HG03469 (cell line): Measurements from ENCODE around the gene ADK.
"Not testable (repeated sequence)": the region's sequence is repeated elsewhere in the genome, so short reads cannot be mapped to it uniquely, and the experiment has no call there.

Experiments
- ATAC-seq: cut with Tn5 transposase; IDR thresholded peaks from one replicate; pipeline ENCODE4 v1.9.1; 2021; ENCODE audit warnings: mild to moderate bottlenecking, moderate library complexity, moderate number of reproducible peaks; ENCODE audit not compliant: unreplicated experiment

Gene ADK

GRCh38 chr10:74525885-74526284 is 374.9 kb downstream of the ADK start:
- no peak for ATAC-seq

GRCh38 chr10:74527611-74528010 is 376.6 kb downstream of the ADK start:
- not testable (repeated sequence) for ATAC-seq

DNA sequence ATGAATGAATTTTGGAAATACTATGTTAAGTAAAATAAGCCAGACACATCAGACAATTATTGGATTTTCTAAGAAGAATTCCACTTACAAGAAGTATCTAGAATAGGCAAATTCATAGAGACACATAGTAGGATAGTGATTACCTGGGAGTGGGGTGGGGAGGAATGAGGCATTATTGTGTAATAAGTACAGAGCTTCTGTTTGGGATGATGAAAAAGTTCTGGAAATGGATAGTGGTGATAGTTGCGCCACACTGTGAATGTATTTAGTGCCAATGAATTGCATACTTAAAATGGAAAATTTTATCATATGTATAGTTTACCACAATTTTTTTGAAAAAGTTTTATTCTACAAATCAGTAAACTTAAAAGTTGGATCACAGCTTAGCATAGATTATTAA is 378.2 kb downstream of the ADK start:
- ATAC-seq, result no peak

DNA sequence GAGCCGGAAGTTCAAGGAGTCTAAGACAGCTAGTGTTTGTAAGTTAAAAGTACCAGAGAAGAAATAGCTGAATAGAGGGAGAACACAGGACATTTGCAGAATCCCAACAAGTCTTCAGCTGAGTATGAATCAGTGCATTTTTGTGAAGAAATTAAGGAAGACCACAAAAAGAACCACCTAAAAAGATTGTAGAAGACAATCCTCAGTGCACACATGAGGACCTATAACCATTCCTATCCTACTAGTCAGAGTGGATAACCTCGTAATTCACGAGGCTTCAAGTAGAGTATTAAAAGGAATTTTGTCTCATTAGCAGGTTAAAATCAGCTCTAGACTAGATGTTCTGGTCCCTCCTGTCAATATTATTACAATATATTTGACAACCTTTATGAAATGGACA is 380.0 kb downstream of the ADK start:
- no peak for ATAC-seq

- ATAC-seq, result no peak
Measured at GRCh38 chr10:74539317-74539716, 388.3 kb downstream of the ADK start.

DNA sequence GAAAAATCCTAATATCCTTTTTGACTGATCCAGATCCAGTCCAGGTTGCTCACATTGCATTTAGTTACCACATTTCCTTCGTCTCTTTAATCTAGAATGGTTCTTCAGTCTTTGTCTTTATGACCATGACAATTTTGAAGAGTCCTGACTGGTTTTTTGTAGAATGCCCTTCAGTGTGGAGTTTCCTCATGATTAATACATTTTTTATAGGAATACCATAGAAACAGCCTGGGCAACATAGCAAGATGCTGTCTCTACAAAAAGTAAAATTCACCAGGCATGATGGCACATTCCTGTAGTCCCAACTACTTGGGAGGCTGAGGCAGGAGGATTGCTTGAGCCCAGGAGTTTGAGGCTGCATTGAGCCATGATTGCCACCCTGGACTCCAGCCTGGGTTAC is 390.4 kb downstream of the ADK start:
- ATAC-seq, result no peak

DNA sequence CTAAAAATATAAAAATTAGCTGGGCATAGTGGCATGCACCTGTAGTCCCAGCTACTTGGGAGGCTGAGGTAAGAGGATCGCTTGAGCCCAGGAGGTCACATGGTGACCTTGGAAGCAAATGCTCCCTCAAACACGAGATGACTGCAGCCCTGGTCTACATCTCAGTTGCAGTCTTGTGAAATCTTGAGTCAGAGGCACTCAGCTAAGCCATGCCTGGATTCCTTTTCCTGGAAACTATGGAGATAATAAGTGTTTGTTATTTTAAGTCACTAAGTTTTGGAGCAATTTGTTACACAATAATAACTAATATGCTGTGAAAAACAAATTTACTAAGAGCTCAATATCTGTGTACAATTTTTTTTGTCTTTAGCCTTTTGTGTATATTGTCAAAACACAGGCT is 391.1 kb downstream of the ADK start:
- no peak for ATAC-seq

GRCh38 chr10:74543276-74543675 is 392.3 kb downstream of the ADK start:
- no peak for ATAC-seq

DNA sequence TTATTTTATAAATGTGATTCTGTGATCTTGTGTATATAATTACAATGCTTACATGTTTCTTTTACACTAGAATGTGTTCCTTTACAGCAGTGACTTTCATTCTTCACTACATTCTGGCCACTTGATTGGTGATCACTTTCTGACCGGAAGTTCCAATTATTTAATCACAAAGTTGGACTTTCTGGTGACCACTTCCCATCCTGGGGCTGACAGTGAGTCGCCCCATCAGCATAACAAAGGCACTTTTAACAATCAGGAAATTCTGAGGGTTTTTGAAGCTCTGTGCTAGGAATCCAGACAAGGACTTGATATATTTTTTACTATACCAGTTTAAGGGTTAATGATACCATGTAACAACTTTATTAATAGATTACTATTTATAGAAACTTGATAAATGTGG is 393.1 kb downstream of the ADK start:
- ATAC-seq, result no peak

DNA sequence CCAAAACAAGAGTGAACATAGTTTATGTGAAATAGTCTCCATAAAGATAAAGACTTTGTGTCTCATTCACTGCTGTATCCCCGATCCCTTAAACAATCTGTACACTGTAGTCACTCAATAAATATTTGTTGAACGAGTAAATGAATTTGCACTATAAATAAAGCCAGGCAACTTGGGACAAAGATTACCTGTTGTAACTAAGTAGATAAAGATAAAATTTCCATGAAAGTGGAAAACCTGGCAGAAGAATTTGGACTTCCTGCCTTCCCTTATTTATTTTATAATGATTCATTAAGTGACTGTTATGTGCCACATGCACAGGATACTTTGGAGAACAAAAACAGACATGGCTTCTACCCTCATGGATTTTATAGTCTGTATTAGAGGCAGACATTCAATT is 397.7 kb downstream of the ADK start:
- ATAC-seq, result no peak

DNA sequence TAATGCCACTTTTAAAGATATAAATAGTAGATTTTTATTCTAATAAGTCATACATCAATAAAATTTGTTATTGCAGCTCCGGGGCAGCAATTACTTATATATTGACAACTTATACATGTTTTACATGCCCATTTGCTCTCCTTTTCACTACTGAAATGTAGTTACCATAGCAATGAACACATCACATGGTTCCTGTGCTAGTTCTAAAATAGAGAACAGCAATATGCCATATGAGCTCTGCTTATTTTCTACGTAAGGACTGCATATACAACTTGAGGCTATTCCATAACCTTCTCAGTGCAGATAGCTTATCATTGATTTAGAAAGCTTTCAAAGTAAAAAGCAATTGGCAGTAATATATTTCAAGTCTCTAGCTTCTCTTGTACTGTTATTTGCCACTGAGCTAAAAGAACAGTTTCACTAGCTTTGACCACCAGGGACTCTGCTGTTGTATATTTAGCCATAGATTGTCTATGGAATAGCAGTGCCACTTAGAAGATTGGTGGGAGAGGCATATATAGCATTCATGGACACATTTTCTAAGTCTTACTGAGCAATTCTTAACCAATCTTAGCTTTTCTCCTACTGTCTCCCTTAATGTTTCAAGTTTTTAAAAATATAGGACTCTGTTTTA is 405.2 kb downstream of the ADK start:
- no peak for ATAC-seq

DNA sequence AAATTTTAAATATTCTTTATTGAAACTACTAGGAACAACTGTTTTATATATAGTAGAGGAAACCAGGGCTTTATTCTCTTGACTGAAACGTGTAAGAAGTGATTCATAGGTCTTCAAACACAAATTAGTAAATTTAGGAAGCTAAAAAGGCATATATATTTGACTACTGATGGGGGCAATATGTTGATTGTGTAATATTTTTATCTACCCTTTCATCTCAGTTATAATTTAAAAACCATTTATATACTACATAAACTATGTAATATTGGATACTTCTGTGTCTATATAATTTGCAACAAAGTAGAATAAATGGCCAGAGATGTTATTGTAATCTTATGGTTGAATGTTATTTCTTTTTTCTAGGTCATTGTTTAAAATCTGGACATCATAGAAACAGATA is 406.1 kb downstream of the ADK start:
- ATAC-seq, result no peak

DNA sequence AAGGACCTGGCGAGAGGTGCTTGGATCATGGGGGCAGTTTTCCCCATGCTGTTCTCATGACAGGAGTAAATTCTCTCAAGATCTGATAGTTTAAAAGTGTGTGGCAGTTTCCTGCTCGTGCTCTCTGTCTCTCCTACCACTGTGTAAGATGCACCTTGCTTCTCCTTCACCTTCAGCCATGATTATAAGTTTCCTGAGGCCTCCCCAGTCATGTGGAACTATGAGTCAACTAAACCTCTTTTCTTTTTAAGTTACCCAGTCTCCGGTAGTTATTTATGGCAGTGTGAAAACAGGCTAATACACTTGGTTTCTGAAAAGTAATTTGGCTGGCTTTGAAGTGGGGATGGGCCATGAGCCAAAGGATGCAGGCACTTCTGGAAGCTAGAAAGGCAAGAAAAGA is 407.4 kb downstream of the ADK start:
- no peak for ATAC-seq

GRCh38 chr10:74558897-74559296 is 407.9 kb downstream of the ADK start:
- ATAC-seq, result no peak

GRCh38 chr10:74568896-74569295 is 417.9 kb downstream of the ADK start:
- not testable (repeated sequence) for ATAC-seq

- not testable (repeated sequence) for ATAC-seq
Measured at GRCh38 chr10:74573497-74573896, 422.5 kb downstream of the ADK start.

DNA sequence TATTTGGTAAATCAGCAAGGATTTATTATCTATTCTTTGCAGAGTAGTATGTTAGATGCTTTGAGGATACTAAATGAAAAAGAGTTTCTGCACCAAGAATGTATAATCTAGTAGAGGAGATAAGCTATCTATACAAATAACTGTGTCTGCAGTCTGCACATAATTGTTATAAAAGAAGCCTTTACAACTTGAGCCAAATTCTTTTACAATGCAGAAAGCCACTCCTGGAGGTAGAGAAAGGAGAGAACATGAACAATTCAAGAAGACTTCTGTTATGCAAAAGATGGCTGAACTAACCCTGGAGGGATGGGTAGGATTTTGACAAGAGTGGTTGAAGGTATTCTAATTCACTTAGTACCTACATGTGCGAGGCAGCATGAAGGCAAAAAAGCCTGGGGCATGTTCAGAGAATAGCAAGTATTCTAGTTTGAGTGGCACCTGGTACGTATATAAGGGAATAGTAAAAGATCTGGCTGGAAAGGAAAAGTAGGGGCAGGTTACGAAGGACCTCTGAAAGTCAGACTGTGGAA is 424.2 kb downstream of the ADK start:
- no peak for ATAC-seq

DNA sequence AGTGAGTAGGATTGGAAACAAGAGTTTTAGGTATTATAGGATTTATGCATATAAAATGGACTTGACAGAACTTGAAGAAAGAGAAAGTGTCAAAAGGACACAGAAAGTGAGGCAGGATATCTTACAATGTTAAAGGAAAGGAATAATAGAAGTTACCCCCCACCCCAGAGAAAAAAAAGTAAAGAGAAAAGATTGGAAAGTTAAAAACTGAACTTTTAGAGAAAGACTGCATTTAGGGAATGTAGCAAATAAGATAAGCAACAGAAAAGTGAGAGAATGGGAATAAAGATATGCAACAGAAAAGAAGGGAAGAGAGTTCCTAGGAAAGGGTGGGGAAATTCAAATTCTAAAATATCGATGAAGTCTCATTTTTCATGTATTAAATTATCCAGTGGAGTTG is 424.9 kb downstream of the ADK start:
- no peak for ATAC-seq

GRCh38 chr10:74576586-74576985 is 425.6 kb downstream of the ADK start:
- ATAC-seq, result no peak

DNA sequence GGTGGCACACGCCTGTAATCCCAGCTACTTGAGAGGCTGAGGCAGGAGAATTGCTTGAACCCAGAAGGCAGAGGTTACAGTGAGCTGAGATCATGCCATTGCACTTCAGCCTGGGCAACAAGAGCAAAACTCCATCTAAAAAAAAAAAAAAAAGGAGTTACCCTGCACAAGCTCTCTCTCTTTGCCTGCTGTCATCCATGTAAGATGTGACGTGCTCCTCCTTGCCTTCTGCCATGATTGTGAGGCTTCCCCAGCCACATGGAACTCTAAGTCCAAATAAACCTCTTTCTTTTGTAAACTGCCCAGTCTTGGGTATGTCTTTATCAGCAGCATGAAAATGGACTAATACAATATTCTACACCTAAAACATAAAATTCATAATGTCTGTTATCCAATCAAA is 429.4 kb downstream of the ADK start:
- ATAC-seq, result not testable (repeated sequence)

GRCh38 chr10:74582566-74582965 is 431.5 kb downstream of the ADK start:
- ATAC-seq, result no peak

- peak; percentile 51 for ATAC-seq
Measured at GRCh38 chr10:74585231-74586087, 434.4 kb downstream of the ADK start.
